Activated T-helper 2 cell treated with anti-CD3 and anti-CD28 coated beads, Interferon-gamma antibody, Interleukin-2, Interleukin-4, amounts not matched to agents 10 μg/mL and 5 μg/mL and 100 μg/mL, durations not matched to agents 14 hours and 24 hours and 36 hours (primary cell): ENCODE data around the gene SSC4D. TPM values are rescaled to one million over a fixed set of nuclear protein-coding genes. Genes with fewer than 3 reads are reported as not detected.

Experiments used
- total RNA-seq: library from RNA; stranded (reverse); gene quantifications from 2 replicates; pipeline ENCODE4 v1.2.3, GENCODE V29; 2022

SSC4D gene
- total RNA-seq, 1 donor from 2014 or later: 0.78 TPM

Other genes starting within 250 kb of the SSC4D start
- 0.11 and 0.23 TPM in 2 replicates for gene SRRM3, start 207.8 kb downstream of the SSC4D start, total RNA-seq
- gene HSPB1, start 107.0 kb downstream of the SSC4D start, total RNA-seq: 116 and 131 TPM in 2 replicates
- 184 and 189 TPM in 2 replicates for gene YWHAG, start 50.7 kb downstream of the SSC4D start, total RNA-seq
- gene ZP3, start 15.3 kb upstream of the SSC4D start, total RNA-seq: 8.2 and 10.5 TPM in 2 replicates
- 24.7 and 26.3 TPM in 2 replicates for gene DTX2, start 52.0 kb upstream of the SSC4D start, total RNA-seq
- 1.0 and 1.2 TPM in 2 replicates for gene UPK3B, start 100.9 kb upstream of the SSC4D start, total RNA-seq
- 0.14 and 0.30 TPM in 2 replicates for gene SPDYE16, start 133.6 kb upstream of the SSC4D start, total RNA-seq
- 8.2 and 9.0 TPM in 2 replicates for gene POMZP3, start 217.6 kb upstream of the SSC4D start, total RNA-seq